K562 (cell line): Measurements from ENCODE around the gene FOXN3. TPM values are rescaled to one million over a fixed set of nuclear protein-coding genes. Genes with fewer than 3 reads are reported as not detected.

ENCODE experiments used
- ATAC-seq: fragments of 200-7000 bp; cut with Tn5 transposase; 3 replicates; pipeline ENCODE4 v1.9.1; 2020; ENCODE audit warnings: moderate library complexity
- BruUV-seq: library from RNA; stranded (reverse); fragments of 400-500 nt; replicated peaks from 2 replicates; lab custom pipeline; 2021; lab: Mats Ljungman, UMichigan
- CTCF ChIA-PET: fragments of 300-600 bp; formaldehyde crosslinking; extraction: SDS; loops from one replicate; lab custom pipeline; 2021; ENCODE audit warnings: low intra/inter-chr PET ratio; lab: Yijun Ruan, JAX
- POLR2A ChIA-PET: fragments of 300-600, 350-650 bp; sonication (Branson Sonifier 250); formaldehyde crosslinking; extraction: SDS; loops from one replicate; lab custom pipeline; 2021; ENCODE audit warnings: antibody characterized with exemption, inconsistent platforms; lab: Yijun Ruan, JAX
- DNase-seq, 4 experiments: peaks; one replicate each; pipeline versions ENCODE4 v3.0.0 to v3.0.0-alpha.2; 2011 to 2018; ENCODE audit warnings: low spot score in 3 of 4, mixed read lengths in 3 of 4; ENCODE audit errors: extremely low read depth in 1 of 4
- FAIRE-seq: peaks from 2 replicates; lab custom pipeline; 2011; peaks lifted over from hg19 to GRCh38; lab: Jason Lieb, UNC
- H2AFZ ChIP-seq: 2 replicates; pipeline ENCODE4 v1.6.0; 2011; ENCODE audit warnings: low read depth, low read length, control low read depth, inconsistent platforms
- H3K27ac ChIP-seq: fragments of 200-600 bp; 3 replicates; pipeline ENCODE4 v1.8.0; 2011; ENCODE audit warnings: low read depth, mild to moderate bottlenecking, control low read depth, inconsistent platforms, low read length, moderate library complexity, mixed read lengths; ENCODE audit errors: extremely low read depth
- H3K27me3 ChIP-seq, 2 experiments: fragments of 300-600 bp in 1 of 2; 2 replicates in 1 of 2; 3 replicates in 1 of 2; pipeline versions ENCODE4 v1.6.0 to v1.8.0; 2011; ENCODE audit warnings: inconsistent platforms in 2 of 2, low read length in 2 of 2, mild to moderate bottlenecking in 1 of 2, mixed read lengths in 1 of 2, moderate library complexity in 1 of 2; ENCODE audit not compliant: control insufficient read depth in 2 of 2, insufficient read depth in 2 of 2
- H3K36me3 ChIP-seq: fragments of 300-600 bp; 3 replicates; pipeline ENCODE4 v1.8.0; 2011; ENCODE audit warnings: mild to moderate bottlenecking, low read length, inconsistent platforms; ENCODE audit not compliant: control insufficient read depth, insufficient read depth
- H3K4me1 ChIP-seq, 2 experiments: fragments of 200-600 bp in 1 of 2; replicated peaks in 1 of 2; 2 replicates in 1 of 2; 3 replicates in 1 of 2; pipeline versions ENCODE4 v1.5.1 to v1.8.0; 2011; ENCODE audit warnings: inconsistent platforms in 2 of 2, low read length in 2 of 2, mild to moderate bottlenecking in 1 of 2, mixed read lengths in 1 of 2, moderate library complexity in 1 of 2; ENCODE audit not compliant: control insufficient read depth in 2 of 2, insufficient read depth in 2 of 2
- H3K4me2 ChIP-seq: 2 replicates; pipeline ENCODE4 v1.6.1; 2011; ENCODE audit warnings: low read length, control low read depth, inconsistent platforms, mixed read lengths; ENCODE audit not compliant: insufficient read depth
- H3K4me3 ChIP-seq: fragments of 200-600 bp; sonication (generic), shearing (Covaris generic); 2 replicates; pipeline ENCODE4 v1.5.1; 2016; ENCODE audit warnings: control low read depth, inconsistent platforms
- H3K79me2 ChIP-seq: fragments of 200-600 bp; 3 replicates; pipeline ENCODE4 v1.8.0; 2011; ENCODE audit warnings: low read length, inconsistent platforms; ENCODE audit not compliant: control insufficient read depth, insufficient read depth
- H3K9ac ChIP-seq, 2 experiments: 2 replicates each; pipeline versions ENCODE4 v1.6.0 to v1.6.1; 2011; ENCODE audit warnings: low read depth in 2 of 2, low read length in 2 of 2, control low read depth in 1 of 2, inconsistent platforms in 1 of 2, mild to moderate bottlenecking in 1 of 2, mixed read lengths in 1 of 2; ENCODE audit not compliant: insufficient read depth in 1 of 2
- H3K9me1 ChIP-seq: one replicate; pipeline ENCODE4 v1.6.0; 2011; ENCODE audit warnings: inconsistent platforms, mild to moderate bottlenecking, low read length, moderate library complexity; ENCODE audit not compliant: control insufficient read depth, insufficient read depth
- H3K9me3 ChIP-seq: replicated peaks from 2 replicates; pipeline ENCODE4 v1.5.1; 2011; ENCODE audit warnings: low read depth, low read length, inconsistent platforms; ENCODE audit not compliant: control insufficient read depth, insufficient read depth
- H4K20me1 ChIP-seq: replicated peaks from 2 replicates; pipeline ENCODE4 v1.6.1; 2011; ENCODE audit warnings: low read length, inconsistent platforms, mixed read lengths; ENCODE audit not compliant: control insufficient read depth, insufficient read depth
- ARID2 ChIP-seq: fragments of 450-650 bp; IDR thresholded peaks from 2 replicates; pipeline ENCODE4 v1.6.1; 2017; ENCODE audit warnings: antibody characterized with exemption, mild to moderate bottlenecking
- NFYB ChIP-seq: IDR thresholded peaks from 2 replicates; pipeline ENCODE4 v1.6.1; 2011; ENCODE audit warnings: mild to moderate bottlenecking, moderate library complexity; ENCODE audit not compliant: insufficient read length; ENCODE audit errors: extremely low read depth
- RFX1 ChIP-seq: fragments of 450-650 bp; IDR thresholded peaks from 2 replicates; pipeline ENCODE4 v1.6.1; 2016; ENCODE audit warnings: mild to moderate bottlenecking, moderate library complexity
- TSC22D4 ChIP-seq: fragments of 450-650 bp; IDR thresholded peaks from 2 replicates; pipeline ENCODE4 v1.6.1; 2016; ENCODE audit warnings: missing genetic modification characterization, missing biosample characterization, control low read depth
- WGBS: fragments of 100-300 bp; shearing (Covaris generic); methylation state at CpG from one replicate; pipeline ENCODE4 v1.1.6; 2016; ENCODE audit warnings: low coverage, mixed read lengths; ENCODE audit not compliant: insufficient coverage; ENCODE audit errors: missing lambda C conversion rate; 5-methylcytosine and 5-hydroxymethylcytosine counted together
- in situ Hi-C: fragments of 300-500 bp; cut with MboI; formaldehyde crosslinking; loops from 4 replicates; pipeline ENCODE4 v1.15.0; 2018; ENCODE audit warnings: inconsistent platforms, mixed read lengths
- intact Hi-C: fragments of 100-400 bp; cut with micrococcal nuclease; formaldehyde crosslinking; loops from 2 replicates; pipeline ENCODE4 v1.14.2; 2022
- polyA plus RNA-seq, 8 experiments: library from polyadenylated mRNA; depleted of rRNA in 4 of 8; stranded (reverse) in 5 of 8; unstranded in 3 of 8; fragments of >200 nt; fragmentation: Nextera tagmentation in 2 of 8; fragmentation: Illumina TruSeq in 1 of 8; extraction: Ambion mirVana in 2 of 8; extraction: Trizol in 1 of 8; gene quantifications; 2 replicates each; pipeline versions ENCODE4 v1.2.1 to v1.2.3, GENCODE V29; 2011 to 2014; ENCODE audit warnings: inconsistent platforms in 1 of 8, missing spikeins in 1 of 8
- total RNA-seq, 7 experiments: library from RNA; depleted of rRNA in 6 of 7; stranded (reverse); fragments of >200 nt in 6 of 7; fragmentation: Illumina TruSeq in 2 of 7; extraction: Trizol in 2 of 7; gene quantifications; 2 replicates each; pipeline versions ENCODE4 v1.2.1 to v1.2.3, GENCODE V29; 2011 to 2021; ENCODE audit warnings: low replicate concordance in 1 of 7

FOXN3 gene
- total and polyA plus RNA-seq, 9 of the 15 experiments (the other 6 are each of a cell fraction or from before 2014, with no cell fraction given): 0.07 to 1.3 (median 0.40) TPM

DNA sequence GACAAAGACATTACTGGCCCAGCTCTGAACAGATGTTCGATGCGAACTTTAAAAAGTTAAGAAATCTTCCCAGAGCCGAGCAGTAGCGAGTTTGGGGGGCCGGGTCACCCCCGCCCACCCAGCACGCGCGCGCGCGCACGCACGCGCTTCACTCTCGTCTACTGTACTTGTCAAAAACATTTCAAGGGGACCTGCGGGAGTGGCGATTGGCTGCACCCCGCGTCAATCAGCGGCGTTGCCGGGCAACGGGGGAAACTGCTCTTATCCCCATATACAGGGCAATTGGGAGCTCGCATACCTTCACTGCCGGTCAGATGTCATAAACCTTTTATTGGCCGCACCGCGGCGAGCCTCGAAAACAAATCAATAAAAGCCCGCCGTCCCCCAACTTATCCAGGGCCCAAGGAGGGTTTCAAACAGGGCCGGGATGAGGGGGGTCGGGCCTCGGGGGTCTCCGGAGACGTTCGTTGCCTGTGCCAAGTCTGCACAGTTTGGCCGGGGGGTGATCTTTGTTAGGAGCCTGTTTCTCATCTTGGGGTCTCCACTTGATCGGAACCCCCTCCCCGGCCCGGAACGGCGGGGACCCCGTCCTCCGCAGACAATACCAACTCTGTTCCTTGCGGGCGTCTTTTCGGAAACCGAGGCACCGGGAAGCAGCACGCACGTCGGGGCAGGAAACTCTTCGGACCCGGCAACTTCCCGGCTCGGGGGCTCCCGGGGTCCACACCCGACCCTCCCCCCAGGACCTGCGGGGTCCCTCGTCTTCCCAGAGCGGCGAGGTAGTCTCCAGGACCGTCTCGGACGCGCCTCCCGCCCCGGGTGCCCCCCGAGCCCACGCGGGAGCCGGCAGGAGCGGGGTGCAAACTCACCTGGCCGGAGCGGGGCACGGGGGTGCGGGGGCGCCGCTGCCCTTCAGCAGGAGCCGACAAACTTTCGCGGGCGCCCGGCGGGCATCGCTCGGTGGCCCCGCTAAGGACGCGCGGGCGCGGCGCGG lies 734 bp downstream of the FOXN3 start (continued):
- TF ChIP-seq NFYB (peak; percentile 49), TSC22D4 (no peak)

DNA sequence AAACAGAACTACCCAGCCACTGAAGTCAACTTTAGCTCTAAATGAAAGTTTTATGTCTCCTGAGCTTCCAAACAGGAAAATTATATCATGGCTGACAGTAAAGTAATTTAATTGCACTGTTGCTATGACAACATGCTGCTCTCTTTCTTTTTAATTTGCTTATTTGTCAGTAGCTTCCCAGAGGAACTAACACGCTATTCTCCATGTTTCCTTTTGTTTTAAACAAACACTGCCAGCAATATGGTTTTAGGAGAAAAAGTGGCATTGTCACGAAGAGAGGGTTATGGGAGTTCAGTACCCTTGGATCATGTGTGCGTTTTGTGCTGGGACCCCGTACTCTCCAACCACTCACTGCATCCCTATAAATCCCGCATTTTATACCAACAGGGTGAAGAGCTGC lies 1.9 kb downstream of the FOXN3 start:
- no peaks in the 10 kb centered on the region for H3K36me3 ChIP-seq
- H4K20me1 ChIP-seq: no peaks in the 10 kb centered on the region
- BruUV-seq: no TSS peak
- intact Hi-C loops (no loop called here), in situ Hi-C loops (no loop called here)
- ATAC-seq (no peak), DNase-seq (no peak), FAIRE-seq (no peak)
- WGBS: 33% methylated on average over 3 of the region's 5 CpGs
- no peak overlapping the region for H3K9ac ChIP-seq
- ChIA-PET POLR2A (interaction anchor here (0.7 kb wide), 1 partner anchor 124 kb away, joined by 3 read pairs; no protein-coding TSS in a partner anchor), CTCF (no interaction called here)
- peaks cover 0 to 19% of the 10 kb centered on the region in 2 experiments; a peak in 2 of 5 replicates for H3K4me1 ChIP-seq
- no peaks in the 10 kb centered on the region for H3K79me2 ChIP-seq
- H3K4me3 ChIP-seq: no peak overlapping the region
- TF ChIP-seq ARID2 (no peak), RFX1 (peak; percentile 67)
- H3K9me3 ChIP-seq: no peaks in the 10 kb centered on the region
- H2AFZ ChIP-seq: no peak overlapping the region
- H3K4me2 ChIP-seq: no peak overlapping the region
- H3K9me1 ChIP-seq: no peaks in the 10 kb centered on the region
- H3K27ac ChIP-seq: no peak overlapping the region
- peaks cover 0 to 4% of the 10 kb centered on the region in 2 experiments; a peak in 1 of 5 replicates for H3K27me3 ChIP-seq
